ENCODE results near the gene EDN3. TPM values are rescaled to one million over a fixed set of nuclear protein-coding genes. Genes with fewer than 3 reads are reported as not detected.

The EDN3 gene
- total and polyA plus RNA-seq, 2 of the 8 experiments (the other 6 are each of a cell fraction or from before 2014, with no cell fraction given): 0.17 to 0.38 TPM

- Histone ChIP-seq H2AK5ac (ENCODE audit: low read depth, low read length) (no peak overlapping the region), H3K27me3 (replicated peaks in 1 of 4; ENCODE audit: control insufficient read depth in 3 of 4, extremely low read depth in 1 of 4, insufficient read depth in 3 of 4, low read length in 3 of 4) (peaks cover 0 to 16% (median 10%) of the 10 kb centered on the region in 4 experiments; a peak in 5 of 7 replicates), H3K4me2 (ENCODE audit: insufficient read depth in 1 of 2, low read depth in 2 of 2, low read length in 2 of 2) (no peak overlapping the region), H3K4ac (replicated peaks; ENCODE audit: insufficient read length, low read depth, low read length) (no peak overlapping the region), H2BK5ac (ENCODE audit: low read depth, low read length) (no peak overlapping the region), H2BK15ac (ENCODE audit: low read length) (no peak overlapping the region), H3K14ac (ENCODE audit: insufficient read length) (no peak overlapping the region), H3K36me3 (ENCODE audit: control insufficient read depth in 2 of 4, insufficient read depth in 4 of 4, low read length in 3 of 4) (no peaks in the 10 kb centered on the region), H3K9ac (replicated peaks in 1 of 4; ENCODE audit: extremely low read depth in 1 of 4, low read depth in 3 of 4, low read length in 3 of 4) (no peak overlapping the region), H2BK120ac (replicated peaks; ENCODE audit: low read depth, low read length) (no peak overlapping the region), H3K9me3 (ENCODE audit: insufficient read depth in 2 of 2, low read depth in 1 of 2, low read length in 1 of 2) (no peaks in the 10 kb centered on the region), H3K56ac (replicated peaks; ENCODE audit: insufficient read length, low read depth, low read length) (no peak overlapping the region), H3K4me1 (replicated peaks in 1 of 4; ENCODE audit: control insufficient read depth in 3 of 4, insufficient read depth in 4 of 4, low read length in 3 of 4) (no peaks in the 10 kb centered on the region), H3K18ac (ENCODE audit: extremely low read depth, low read length) (no peak overlapping the region), H2BK12ac (ENCODE audit: low read depth, low read length) (no peak overlapping the region), H2AFZ (ENCODE audit: low read length) (no peak overlapping the region), H3K79me1 (ENCODE audit: low read depth, low read length) (no peaks in the 10 kb centered on the region), H4K8ac (ENCODE audit: extremely low read depth, insufficient read depth, low read length) (no peak overlapping the region), H4K5ac (ENCODE audit: insufficient read length, low read depth, low read length) (no peak overlapping the region), H3K4me3 (ENCODE audit: extremely low read depth in 1 of 4, insufficient read depth in 2 of 4, low read depth in 3 of 4, low read length in 4 of 4) (no peak overlapping the region), H4K91ac (replicated peaks; ENCODE audit: insufficient read length, low read length) (no peak overlapping the region), H3K27ac (ENCODE audit: low read depth, low read length) (no peak overlapping the region), H2BK20ac (ENCODE audit: low read length) (no peak overlapping the region), H4K20me1 (replicated peaks in 1 of 2; ENCODE audit: control insufficient read depth in 1 of 2, insufficient read depth in 2 of 2, low read length in 2 of 2) (no peaks in the 10 kb centered on the region), H3K23me2 (ENCODE audit: low read depth, low read length) (no peaks in the 10 kb centered on the region), H3K23ac (ENCODE audit: insufficient read length) (no peak overlapping the region), H3K79me2 (ENCODE audit: control insufficient read depth in 1 of 2, insufficient read depth in 2 of 2, low read length in 2 of 2) (no peaks in the 10 kb centered on the region)
- 87% methylated on average over 3 of the region's 3 CpGs; no CpG with 5 or more reads in 1 of the 2 experiments for WGBS, 2 experiments (ENCODE audit: extremely low coverage in 1 of 2, insufficient coverage in 1 of 2, insufficient read length in 1 of 2, insufficient replicate concordance in 2 of 2, low coverage in 1 of 2, low lambda C conversion rate in 2 of 2, missing lambda C conversion rate in 1 of 2)
- ChIA-PET POLR2A (ENCODE audit: partially characterized antibody) (no interaction called here), CTCF (ENCODE audit: partially characterized antibody) (interaction anchor here (0.9 kb wide), 1 partner anchor 9 kb away, joined by 3 read pairs; no protein-coding TSS in a partner anchor)
- FAIRE-seq (no peak), DNase-seq (ENCODE audit: low read depth in 1 of 2, low spot score in 2 of 2) (no peak)
- TF ChIP-seq POLR2A (IDR thresholded peaks at IDR 0.05; ENCODE audit: control extremely low read depth in 1 of 2, low read depth in 2 of 2, low read length in 2 of 2): no peak
- no peak for TF ChIP-seq MAFK (IDR thresholded peaks at IDR 0.05; ENCODE audit: low read depth, low read length)
- TF ChIP-seq NRF1 (IDR thresholded peaks at IDR 0.05; ENCODE audit: low read depth, low read length): no peak
- no peak for TF ChIP-seq JUN (IDR thresholded peaks at IDR 0.05; ENCODE audit: low read depth, low read length)
- TF ChIP-seq POU5F1 (IDR thresholded peaks at IDR 0.05; ENCODE audit: low read depth, low read length): no peak
- TF ChIP-seq JUND (IDR thresholded peaks at IDR 0.05; ENCODE audit: low read length): no peak
- no peak for TF ChIP-seq EZH2 (IDR thresholded peaks at IDR 0.05; ENCODE audit: low read depth, low read length, severe bottlenecking)
- no peak for TF ChIP-seq CREB1 (IDR thresholded peaks at IDR 0.05)
- no peak for TF ChIP-seq SP4 (IDR thresholded peaks at IDR 0.05; ENCODE audit: low read length)
- no peak for TF ChIP-seq BRCA1 (IDR thresholded peaks at IDR 0.05; ENCODE audit: low read depth, low read length)
- TF ChIP-seq YY1 (IDR thresholded peaks at IDR 0.05; ENCODE audit: low read depth, low read length): no peak
- TF ChIP-seq RXRA (IDR thresholded peaks at IDR 0.05; ENCODE audit: insufficient read depth, low read depth, low read length): no peak
These were observed 6.9 kb downstream of the EDN3 start for GRCh38 chr20:59307270-59307669.
